COR-L47 (cell line): ENCODE data around the gene MAEA.

Experiments used
- DNase-seq: peaks from one replicate; lab custom pipeline; 2025; lab: John Stamatoyannopoulos, UW

Gene MAEA

DNA sequence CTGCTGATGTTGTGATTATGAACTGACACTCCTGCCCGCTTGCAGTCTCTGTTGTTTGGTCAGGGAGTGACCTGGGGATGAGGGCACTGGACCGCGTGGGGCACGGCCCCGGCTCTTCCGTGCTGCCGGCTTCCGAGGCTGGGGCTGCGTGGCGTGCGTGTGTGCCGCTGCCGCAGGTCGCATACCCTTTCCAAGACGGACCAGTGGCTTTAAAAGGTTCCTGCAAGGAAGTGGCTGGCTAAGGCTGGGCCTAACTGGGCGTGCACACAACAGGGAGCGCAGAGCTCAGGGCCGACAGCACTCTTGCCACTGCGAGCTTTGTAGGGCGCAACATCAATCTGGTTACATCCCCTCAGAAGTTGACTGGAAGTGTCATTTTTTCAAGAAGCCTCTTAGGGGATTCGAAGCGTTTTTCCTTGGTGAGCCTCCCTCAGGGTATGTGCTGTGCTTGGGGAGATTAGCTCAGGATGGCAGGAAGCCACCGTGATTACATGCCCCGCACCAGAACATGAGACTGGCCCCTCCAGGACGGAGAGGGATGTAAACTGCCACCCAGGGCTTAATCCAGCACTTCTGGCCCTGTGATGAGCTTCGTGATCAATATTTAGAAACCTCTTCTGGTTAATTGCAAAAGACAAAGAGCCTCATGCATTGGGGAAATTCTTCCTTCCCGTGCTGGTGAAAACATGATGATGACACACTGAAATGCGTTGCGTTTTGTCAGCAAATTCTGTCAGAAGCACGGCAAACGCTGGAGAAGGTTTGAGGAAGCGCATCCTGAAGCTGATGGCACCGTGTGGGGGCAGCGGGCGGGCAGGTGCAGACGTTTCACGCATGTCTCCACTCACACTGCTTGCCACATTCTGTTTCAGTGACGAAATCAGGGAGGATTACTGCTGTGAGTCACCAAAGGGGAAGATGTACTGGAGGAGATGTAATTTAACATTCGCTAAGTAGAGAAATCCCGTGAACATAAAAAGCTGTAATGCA, 11.1 kb downstream of the MAEA start:
- DNase-seq, result no peak

DNA sequence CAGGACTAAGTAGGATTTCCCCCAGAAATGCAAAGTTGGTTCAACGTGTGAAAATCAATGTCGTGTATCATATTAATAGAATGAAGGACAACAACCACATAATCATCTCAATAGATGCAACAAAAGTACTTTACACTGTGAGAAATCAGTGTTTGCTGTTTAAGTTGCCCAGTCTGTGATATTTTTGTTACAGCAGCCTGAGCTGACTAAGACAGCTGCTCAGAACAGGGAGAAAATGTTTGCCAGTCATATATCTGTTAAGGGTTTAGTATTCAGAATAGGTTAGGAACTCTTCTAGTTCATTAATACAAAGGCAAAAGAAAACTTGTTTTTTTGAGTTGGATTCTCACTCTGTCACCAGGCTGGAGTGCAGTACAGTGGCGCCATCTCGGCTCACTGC, 12.5 kb downstream of the MAEA start:
- DNase-seq, result no peak

DNA sequence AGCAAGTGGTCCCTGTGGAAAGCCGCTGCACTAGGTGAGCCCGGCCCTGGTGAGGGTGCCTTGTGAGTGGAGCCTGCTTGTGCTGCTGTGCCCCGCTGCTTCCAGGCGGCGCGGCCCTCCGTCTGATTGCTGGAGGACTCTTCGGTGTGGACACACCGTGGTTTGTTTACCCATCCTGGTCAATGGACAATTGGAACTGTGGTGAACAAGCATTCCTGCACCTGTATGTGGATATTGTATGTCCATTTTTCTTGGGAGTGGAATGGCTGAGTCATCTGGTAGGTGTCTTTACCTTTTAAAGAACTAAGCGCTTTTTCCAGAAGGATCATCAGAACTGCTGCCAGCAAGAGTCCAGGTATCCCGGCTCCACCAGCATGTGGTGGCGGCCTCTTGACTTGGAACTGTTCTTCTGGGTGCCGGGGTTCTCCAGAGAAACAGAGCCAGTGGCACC, 15.6 kb downstream of the MAEA start:
- DNase-seq, result no peak

DNA sequence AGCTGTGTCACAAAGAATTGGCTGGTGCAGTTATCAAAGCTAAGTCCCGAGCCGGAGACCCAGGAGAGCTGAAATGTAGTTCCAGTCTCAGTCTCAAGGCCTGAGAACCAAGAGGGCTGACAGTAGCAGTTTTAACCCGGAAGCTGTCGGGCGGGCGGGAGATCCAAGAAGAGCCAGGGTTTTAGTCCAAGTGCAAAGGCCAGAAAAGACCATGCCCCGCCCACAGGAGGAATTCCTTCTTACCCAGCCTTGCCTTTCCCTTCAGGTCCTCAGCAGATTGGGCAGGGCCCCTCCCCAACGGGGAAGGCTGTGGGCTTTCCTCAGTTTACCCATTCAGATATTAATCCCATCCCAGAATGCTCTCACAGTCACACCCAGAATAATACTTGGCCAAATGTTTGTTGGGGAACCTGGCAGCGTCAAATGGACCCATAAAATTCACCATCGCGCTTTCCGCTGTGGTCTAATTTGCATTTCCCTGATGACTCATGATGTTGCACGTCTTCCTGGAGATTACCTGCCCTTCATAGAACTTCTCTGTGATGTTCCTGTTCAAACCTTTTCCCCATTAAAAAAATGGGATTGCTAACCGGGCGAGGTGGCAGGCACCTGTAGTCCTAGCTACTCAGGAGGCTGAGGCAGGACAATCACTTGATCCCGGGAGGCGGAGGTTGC, 16.2 kb downstream of the MAEA start:
- no peak for DNase-seq

DNA sequence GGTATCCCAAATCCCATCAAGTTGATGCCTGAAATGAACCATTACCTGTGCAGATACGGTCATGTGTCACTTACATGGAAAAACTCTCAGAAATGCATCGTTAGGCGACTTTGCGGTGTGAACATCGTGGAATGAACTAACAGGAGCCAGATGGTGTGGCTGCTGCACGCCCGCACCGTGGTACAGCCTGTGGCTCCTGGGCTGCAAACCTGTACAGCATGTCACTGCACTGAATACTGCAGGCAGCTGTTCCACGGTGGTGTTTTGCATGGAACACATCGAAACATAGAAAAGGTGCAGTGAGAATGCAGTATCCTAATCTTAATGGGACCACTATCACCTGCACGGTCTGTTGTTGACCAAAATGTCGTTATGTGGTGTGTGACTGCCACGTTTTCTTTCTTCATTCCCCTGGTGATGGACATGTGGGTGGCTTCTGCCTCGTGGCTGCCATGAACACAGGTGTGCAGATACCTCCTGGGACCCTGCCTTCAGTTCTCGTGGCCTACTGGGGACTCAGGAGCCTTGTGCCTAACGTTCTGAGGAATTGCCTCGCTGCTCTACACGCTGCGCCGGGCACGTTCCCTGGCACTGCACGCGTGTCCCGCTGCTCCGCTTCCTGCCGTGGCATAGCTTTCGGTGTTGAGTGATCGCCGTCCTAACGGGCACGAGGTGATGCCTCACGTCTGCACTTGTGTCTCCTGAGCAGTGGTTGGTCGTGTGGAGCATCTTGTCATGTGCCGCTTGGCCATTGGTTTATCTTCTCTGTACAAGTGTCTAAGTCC, 18.5 kb downstream of the MAEA start:
- DNase-seq, result no peak

DNA sequence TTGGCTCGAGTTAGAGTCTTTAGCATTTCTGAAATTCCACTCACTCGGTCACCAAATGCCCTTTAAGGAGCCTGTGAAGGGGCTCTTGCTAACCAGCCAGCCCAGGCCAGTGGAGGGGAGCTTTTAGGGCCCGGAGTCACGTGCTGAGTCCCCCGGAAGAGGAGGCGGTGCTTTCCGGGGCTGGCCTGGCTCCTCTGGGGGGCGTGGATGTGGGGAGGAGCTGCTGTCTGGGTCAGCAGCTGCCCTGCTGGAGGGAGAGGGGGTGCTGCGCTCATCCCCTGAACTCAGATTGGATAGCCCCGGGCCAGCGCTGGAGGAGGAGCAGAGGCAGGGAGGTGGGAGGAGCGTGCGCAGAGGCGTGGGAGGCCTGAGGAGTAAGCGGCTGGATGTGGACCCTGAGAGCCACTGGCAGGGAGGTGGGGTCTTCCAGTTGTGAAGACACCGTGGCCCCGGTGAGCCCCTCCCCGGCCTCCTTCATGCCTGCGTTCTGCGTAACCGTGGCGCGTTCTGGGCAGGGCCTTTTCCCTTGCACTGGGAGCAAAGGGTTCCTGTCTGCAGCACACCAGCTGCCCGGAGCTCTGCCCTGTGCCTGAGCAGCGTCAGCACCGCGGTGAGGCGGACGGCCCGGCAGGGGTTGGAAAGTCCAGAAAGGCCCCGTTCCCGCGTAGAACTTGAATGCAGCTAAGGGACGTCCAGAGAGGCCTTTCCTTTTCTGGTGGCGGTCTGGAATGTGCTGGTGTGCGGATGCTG, 19.7 kb downstream of the MAEA start:
- DNase-seq, result peak; percentile 78

DNA sequence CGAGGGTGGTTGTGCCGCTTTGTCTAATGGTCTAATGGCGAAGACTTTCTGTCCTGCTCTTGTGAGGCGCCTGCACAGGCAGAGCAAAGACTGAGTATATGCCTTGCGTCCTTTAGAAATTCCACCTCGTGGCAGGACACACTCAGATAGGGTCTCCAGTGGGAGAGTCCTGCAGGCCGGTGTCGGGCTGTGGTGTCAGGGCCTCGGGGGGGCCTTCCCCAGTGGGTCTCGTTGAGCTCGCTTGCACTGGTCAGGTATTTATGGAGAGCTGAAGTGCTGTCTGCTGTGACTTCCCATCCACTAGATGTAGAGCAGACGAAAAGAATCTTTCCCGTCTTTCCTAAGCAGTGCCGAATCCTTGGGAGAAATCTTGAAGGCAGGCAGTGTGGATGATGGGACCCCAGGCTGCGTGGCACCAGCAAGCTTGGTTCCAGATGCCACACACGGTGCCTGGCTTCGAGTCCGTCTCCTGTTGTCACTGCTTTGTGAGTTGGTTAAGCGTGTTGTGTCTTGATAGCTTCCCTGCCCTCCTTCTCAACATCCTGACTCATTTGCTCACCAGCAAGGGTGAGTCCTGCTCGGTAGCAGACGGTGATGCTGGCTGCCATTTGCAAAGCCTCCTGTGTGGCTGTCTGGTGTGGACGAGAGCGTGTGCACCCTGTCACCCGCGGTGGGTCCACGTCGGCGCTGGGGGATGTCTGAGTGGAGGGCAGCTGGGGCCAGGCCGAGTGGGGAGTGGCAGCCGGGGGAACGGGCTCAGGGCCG, 20.5 kb downstream of the MAEA start:
- no peak for DNase-seq

DNA sequence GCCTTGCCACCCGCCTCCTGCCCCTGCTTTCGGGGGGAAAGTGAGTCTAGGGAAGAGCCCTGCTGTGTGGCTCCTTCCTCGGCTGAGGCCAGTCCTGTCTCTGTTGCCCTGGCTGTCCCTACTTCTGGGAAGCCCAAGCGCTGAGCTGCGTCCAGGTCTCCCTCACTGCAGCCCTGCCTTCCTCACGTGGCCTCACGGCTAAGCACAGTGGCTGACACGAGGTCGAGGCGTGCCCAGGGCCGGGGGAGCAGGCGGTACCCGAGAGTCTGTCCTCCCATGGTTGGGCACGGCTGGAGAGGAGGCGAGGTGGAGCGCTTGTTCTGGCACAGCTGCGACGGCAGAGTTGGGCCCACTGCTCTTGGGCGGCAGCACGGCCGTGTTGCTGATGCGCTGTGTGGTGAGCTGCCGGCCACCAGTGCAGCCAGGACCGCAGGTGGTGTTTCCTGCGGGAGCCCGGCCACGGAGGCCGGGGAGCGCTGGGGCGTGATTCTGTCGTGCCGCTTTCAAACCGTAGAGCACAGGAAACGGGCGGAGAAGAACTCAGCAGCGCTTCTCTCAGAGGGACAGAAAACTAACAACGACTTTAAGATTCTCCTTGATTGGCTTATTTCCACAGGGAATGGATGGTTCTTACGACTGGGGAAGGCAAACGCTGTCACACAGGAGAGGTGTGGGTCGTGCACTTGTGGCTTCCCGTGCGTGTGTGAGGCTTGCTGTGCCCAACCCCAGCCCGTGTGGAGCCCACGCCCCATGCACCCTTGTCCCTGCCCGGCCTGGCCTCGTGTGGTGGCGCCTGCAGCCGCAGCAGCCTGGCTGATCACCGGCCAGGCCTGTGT, 21.3 kb downstream of the MAEA start:
- DNase-seq, result no peak

DNA sequence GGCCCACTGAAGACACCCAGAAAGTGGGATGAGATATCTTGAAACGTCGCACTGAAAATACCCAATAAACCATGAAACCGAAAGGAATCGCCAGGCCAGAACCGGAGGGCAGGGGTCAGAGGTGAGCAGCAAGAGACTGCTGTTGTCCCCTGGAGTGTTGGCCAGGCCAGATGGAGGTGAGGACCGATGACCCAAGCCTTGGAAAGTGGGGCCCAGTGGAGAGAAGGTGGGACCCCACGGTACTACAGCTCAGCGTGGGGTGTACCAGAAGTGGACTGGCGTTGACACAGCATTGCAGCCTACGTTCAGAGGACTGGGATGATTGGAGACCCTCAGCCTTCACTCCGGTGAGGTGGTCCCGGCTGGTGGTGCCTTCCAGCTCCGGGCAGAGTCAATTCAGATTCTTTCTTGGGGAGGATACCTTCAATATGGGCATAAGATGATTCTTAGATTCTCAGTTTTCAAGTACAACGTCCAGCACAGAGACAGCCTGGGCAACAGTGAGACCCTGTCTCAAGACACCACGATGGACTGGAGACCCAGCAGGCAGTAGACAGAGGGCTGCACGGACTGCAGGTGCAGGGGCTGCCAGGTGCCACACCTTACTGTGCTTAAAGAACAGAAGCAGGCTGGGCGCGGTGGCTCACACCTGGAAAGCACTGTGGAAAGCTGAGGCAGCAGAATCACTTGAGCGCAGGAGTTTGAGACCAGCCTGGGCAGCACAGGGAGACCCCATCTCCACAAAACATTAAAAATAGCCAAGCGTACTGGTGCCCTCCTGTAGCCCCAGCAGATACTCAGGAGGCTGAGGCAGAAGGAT, 23.3 kb downstream of the MAEA start:
- no peak for DNase-seq

DNA sequence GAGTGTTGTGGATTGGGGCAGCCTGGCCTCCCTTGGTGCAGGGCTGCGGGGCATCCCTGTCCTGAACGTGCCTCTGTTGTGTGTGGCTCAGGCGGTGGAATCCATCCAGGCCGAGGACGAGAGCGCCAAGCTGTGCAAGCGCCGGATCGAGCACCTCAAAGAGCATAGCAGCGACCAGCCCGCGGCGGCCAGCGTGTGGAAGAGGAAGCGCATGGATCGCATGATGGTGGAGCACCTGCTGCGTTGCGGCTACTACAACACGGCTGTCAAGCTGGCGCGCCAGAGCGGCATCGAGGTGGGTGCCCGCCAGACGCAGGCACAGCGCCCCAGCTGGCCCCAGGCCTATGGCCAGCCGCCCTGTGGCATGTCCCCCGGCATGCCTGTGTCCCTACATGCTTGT, 25.6 kb downstream of the MAEA start:
- DNase-seq, result no peak

DNA sequence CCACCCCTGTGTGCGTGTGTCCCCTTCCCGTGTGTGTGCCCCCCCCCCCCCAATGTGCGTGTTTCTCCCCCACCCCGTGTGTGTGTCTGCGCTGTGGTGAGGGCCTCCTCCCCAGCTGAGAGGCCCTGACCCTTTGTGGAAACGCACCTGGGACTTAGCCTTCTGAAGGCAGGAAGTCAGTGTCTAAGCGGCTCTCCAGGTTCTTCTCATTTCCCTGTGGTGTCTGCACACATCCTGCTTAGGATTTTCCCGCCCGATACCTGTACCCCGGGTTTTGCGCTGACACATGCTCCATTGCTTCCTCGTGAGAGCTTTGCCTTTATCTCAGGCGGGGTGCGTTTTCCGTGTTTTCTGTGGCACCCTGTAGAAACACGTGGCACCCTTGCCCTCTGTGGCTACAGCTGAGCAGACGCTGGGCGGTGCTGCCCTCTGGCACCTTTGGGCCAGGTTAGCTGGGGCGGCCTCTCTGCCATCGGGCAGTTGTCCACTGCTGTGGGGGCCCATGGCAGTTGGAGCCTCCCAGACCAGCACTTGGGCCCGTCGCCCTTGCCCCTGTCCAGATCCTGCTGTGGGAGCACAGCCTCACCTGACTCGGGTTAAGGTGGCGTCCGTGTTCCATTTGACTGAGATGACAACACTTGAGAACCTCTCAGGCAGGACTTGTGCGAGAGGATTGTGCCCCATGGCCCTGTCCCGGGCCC, 26.3 kb downstream of the MAEA start:
- DNase-seq, result no peak

DNA sequence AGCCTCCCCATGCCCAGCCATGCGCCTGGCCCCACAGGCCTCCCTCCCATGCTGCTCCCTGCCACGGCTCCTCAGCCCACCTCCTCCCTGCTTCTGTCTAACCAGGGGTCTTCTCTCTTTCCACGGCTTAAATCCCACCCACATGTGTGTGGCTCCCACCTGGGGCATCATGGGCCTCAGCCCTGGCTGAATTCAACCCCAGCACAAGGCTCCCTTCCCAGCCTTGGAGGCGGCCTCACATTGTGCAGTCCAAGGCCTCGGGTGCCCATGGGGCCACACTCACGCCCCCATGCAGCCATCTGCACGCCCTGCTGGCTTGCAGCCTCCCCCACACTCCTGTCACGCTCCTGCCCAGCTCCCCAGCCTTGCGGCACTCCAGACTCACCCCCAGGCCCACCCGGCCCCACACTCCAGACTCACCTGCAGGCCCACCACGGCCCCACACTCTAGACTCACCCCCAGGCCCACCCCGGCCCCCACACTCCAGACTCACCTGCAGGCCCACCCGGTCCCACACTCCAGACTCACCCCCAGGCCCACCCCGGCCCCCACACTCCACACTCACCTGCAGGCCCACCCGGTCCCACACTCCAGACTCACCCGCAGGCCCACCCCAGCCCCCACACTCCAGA, 27.0 kb downstream of the MAEA start:
- DNase-seq, result no peak

DNA sequence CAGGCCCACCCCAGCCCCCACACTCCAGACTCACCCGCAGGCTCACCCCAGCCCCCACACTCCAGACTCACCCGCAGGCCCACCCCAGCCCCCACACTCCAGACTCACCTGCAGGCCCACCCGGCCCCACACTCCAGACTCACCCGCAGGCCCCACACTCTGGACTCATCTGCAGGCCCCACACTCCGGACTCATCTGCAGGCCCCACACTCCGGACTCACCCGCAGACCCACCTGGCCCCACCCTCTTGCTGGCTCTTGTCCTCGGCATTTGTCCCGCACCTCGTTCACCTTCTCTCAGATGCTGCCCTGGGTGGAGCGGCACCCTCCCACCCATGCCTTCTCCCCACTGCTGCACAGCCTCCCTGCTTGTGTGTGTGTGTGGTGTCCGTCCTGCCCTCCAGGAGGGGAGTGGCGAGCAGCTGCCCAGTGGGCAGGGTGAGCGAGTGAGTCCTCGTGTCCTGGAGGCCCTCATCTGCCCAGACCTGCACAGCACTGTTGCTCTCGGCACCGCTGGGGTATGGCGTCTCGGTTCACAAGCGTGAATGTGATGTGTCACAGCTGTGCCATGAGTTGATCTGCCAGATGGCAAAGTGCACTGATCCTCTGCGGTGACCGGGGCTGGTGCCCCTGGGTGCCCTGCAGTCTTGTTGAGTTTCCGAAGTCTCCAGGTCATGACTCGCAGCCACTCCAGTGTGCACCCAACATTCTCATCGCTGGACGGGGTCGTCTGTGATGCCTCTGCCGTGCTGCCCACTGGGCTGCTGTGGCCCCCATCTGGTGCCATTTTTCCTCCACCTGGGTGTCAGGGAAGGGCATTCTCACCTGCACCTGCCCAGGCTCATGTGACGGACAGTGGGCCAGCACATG, 27.7 kb downstream of the MAEA start:
- DNase-seq, result no peak

DNA sequence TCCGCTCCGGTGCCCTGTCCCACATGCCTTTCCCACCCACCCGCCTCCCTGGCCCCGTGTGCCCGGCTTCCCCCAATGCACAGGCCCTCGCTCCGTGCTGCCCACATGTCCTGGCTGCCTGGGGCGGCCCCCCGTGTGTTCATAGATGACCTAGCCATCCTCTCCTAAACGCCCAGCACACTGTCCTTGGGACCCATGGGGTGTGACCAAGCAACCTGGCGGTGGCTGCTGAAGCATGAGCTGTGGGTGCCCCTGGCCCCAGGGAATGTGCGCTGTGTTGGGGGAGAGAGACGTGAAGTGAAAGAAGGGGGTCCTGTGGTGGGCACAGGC, 28.3 kb downstream of the MAEA start:
- no peak for DNase-seq

DNA sequence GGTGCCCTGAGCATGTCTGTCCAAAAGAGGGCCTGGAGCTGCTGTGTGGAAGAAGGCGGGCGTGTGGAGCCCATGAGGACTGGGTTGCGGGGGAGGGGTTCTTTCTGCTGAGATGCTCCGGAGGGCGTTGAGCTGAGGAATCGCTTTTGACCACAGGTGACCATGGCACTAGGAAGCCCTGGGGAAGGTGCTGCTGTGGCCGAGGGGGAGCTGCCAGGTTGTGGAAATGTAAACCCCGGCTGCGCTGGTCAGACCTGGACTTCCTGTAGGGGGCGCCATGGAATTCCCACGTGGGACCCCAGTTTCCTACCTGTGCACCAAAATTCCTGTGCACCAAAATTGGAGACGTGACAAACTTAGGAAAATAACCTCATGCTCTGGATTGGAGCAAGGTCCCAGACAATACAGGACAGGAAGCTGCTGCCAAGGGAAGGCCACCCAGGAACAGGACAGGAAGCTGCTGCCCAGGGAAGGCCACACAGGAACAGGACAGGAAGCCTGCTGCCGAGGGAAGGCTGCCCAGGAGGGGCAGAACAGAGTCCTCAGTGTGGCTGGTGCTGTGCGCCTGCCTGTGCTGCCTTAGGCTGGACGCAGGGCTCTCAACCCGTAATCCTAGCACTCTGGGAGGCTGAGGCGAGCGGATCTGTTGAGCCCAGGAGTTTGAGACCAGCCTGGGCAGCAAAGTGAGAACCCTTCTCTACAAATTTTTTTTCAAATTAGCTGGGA, 29.0 kb downstream of the MAEA start:
- no peak for DNase-seq

DNA sequence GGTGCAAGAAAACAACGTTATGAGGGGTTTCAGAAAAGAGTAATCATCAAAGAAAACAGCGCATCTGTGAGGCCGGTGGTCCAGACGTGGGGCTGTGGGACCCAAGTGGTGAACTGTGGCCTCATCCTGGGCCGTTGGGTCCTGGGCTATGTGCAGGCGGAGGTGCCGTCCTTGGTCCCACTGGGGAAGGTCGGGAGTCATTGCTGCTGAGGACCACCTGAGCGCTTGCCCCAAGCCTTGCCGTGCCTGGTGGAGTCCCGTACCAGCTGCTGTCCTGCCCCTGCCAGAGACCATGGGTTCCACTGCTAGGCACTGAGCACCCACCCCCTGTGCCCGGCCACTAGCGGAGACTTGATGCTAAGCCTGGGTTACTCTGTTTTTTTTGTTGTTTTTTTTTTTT, 31.8 kb downstream of the MAEA start:
- DNase-seq, result no peak
